SK-N-SH (cell line): ENCODE measurements around the gene RIMS4. TPM values are rescaled to one million over a fixed set of nuclear protein-coding genes. Genes with fewer than 3 reads are reported as not detected.

Source experiments
- CTCF ChIA-PET: fragments of 300-600, 350-600 bp; formaldehyde crosslinking; extraction: SDS; loops from one replicate; lab custom pipeline; 2021; lab: Yijun Ruan, JAX
- POLR2A ChIA-PET: fragments of 350-600 bp; sonication (Branson Sonifier 250); formaldehyde crosslinking; extraction: SDS; loops from one replicate; lab custom pipeline; 2020; ENCODE audit warnings: antibody characterized with exemption, inconsistent platforms; lab: Yijun Ruan, JAX
- DNase-seq: peaks from one replicate; pipeline ENCODE4 v3.0.0; 2012
- H2AFZ ChIP-seq: fragments of 200-600 bp; sonication (generic); 2 replicates; pipeline ENCODE4 v1.8.1; 2016; ENCODE audit warnings: antibody characterized with exemption, mild to moderate bottlenecking, low read depth
- H3F3A ChIP-seq: fragments of 200-600 bp; sonication (generic); replicated peaks from 2 replicates; pipeline ENCODE3; 2016; ENCODE audit warnings: antibody characterized with exemption, mild to moderate bottlenecking; ENCODE audit not compliant: insufficient read depth
- H3K27ac ChIP-seq, 2 experiments: fragments of 200-500 bp in 1 of 2; fragments of 200-600 bp in 1 of 2; sonication (Bioruptor generic) in 1 of 2; sonication (generic), shearing (Covaris generic) in 1 of 2; 2 replicates each; pipeline versions ENCODE4 v1.5.1 to v1.6.1; 2014 to 2016; ENCODE audit warnings: low read depth in 2 of 2, inconsistent platforms in 1 of 2, low read length in 1 of 2, mild to moderate bottlenecking in 1 of 2, mixed read lengths in 1 of 2
- H3K27me3 ChIP-seq: fragments of 200-600 bp; sonication (generic), shearing (Covaris generic); 2 replicates; pipeline ENCODE4 v1.6.1; 2016; ENCODE audit warnings: mixed run types; ENCODE audit not compliant: insufficient read depth
- H3K36me3 ChIP-seq, 2 experiments: fragments of 200-500 bp in 1 of 2; fragments of 200-600 bp in 1 of 2; sonication (Bioruptor generic) in 1 of 2; sonication (generic) in 1 of 2; replicated peaks in 1 of 2; 2 replicates each; pipeline versions ENCODE3 to v1.5.1; 2014 to 2016; ENCODE audit warnings: low read length in 1 of 2, mild to moderate bottlenecking in 1 of 2; ENCODE audit not compliant: insufficient read depth in 2 of 2, control insufficient read depth in 1 of 2
- H3K4me1 ChIP-seq, 2 experiments: fragments of 200-500 bp in 1 of 2; fragments of 200-600 bp in 1 of 2; sonication (Bioruptor generic) in 1 of 2; sonication (generic), shearing (Covaris generic) in 1 of 2; 2 replicates each; pipeline versions ENCODE4 v1.5.1 to v1.6.1; 2014 to 2016; ENCODE audit warnings: low read depth in 1 of 2, low read length in 1 of 2, mixed run types in 1 of 2; ENCODE audit not compliant: insufficient read depth in 2 of 2, control insufficient read depth in 1 of 2
- H3K4me2 ChIP-seq: fragments of 200-600 bp; sonication (generic), shearing (Covaris generic); 2 replicates; pipeline ENCODE4 v1.6.1; 2017; ENCODE audit warnings: mixed run types
- H3K4me3 ChIP-seq, 2 experiments: fragments of 200-500 bp in 1 of 2; fragments of 200-600 bp in 1 of 2; sonication (Bioruptor generic) in 1 of 2; sonication (generic), shearing (Covaris generic) in 1 of 2; 2 replicates each; pipeline versions ENCODE4 v1.5.1 to v1.8.1; 2014 to 2016; ENCODE audit warnings: low read depth in 2 of 2, inconsistent platforms in 1 of 2, low read length in 1 of 2, mild to moderate bottlenecking in 1 of 2, mixed read lengths in 1 of 2, moderate library complexity in 1 of 2
- H3K79me2 ChIP-seq: fragments of 200-600 bp; sonication (generic); 2 replicates; pipeline ENCODE4 v1.8.1; 2017; ENCODE audit warnings: mild to moderate bottlenecking; ENCODE audit not compliant: insufficient read depth
- H3K9ac ChIP-seq: fragments of 200-600 bp; sonication (generic); 2 replicates; pipeline ENCODE4 v1.6.1; 2017; ENCODE audit warnings: mixed run types
- H3K9me2 ChIP-seq: fragments of 200-600 bp; sonication (generic); 2 replicates; pipeline ENCODE4 v1.6.1; 2017; ENCODE audit warnings: mixed run types
- H3K9me3 ChIP-seq: fragments of 200-600 bp; sonication (generic); 2 replicates; pipeline ENCODE4 v1.6.1; 2017; ENCODE audit warnings: mixed run types, mild to moderate bottlenecking, moderate library complexity
- H4K20me1 ChIP-seq: fragments of 200-600 bp; sonication (generic); 2 replicates; pipeline ENCODE4 v1.6.1; 2017; ENCODE audit warnings: mild to moderate bottlenecking, mixed run types; ENCODE audit not compliant: insufficient read depth
- CTCF ChIP-seq: fragments of 200-600 bp; sonication (generic); IDR thresholded peaks from 2 replicates; pipeline ENCODE4 v1.6.1; 2017; ENCODE audit warnings: antibody characterized with exemption, mild to moderate bottlenecking, moderate library complexity
- FOXM1 ChIP-seq: IDR thresholded peaks from 2 replicates; pipeline ENCODE4 v1.4.0; 2012; ENCODE audit warnings: low read depth, mild to moderate bottlenecking
- GATA2 ChIP-seq: sonication (generic); formaldehyde crosslinking; IDR thresholded peaks from 2 replicates; pipeline ENCODE4 v1.5.0; 2020; ENCODE audit warnings: mild to moderate bottlenecking, missing genetic modification reagents
- NRF1 ChIP-seq: IDR thresholded peaks from 2 replicates; pipeline ENCODE4 v1.6.1; 2012; ENCODE audit warnings: low read depth, mild to moderate bottlenecking, low read length
- RAD21 ChIP-seq: IDR thresholded peaks from 2 replicates; pipeline ENCODE4 v1.6.1; 2012; ENCODE audit warnings: mild to moderate bottlenecking, low read length
- RXRA ChIP-seq: IDR thresholded peaks from 2 replicates; pipeline ENCODE4 v1.4.0; 2012; ENCODE audit warnings: low read depth, mild to moderate bottlenecking, borderline replicate concordance
- SMC3 ChIP-seq: IDR thresholded peaks from 2 replicates; pipeline ENCODE4 v1.6.1; 2012; ENCODE audit warnings: low read depth, low read length, improper control_type of control experiment
- TCF12 ChIP-seq: IDR thresholded peaks from 2 replicates; pipeline ENCODE4 v1.4.0; 2012
- TEAD4 ChIP-seq: IDR thresholded peaks from 2 replicates; pipeline ENCODE4 v1.4.0; 2012; ENCODE audit warnings: mild to moderate bottlenecking, borderline replicate concordance; ENCODE audit not compliant: insufficient read depth
- ZBTB33 ChIP-seq: IDR thresholded peaks from 2 replicates; pipeline ENCODE4 v1.4.0; 2012; ENCODE audit warnings: low read depth, borderline replicate concordance
- WGBS: methylation state at CpG from one replicate; pipeline ENCODE4 v1.1.6; 2017; ENCODE audit warnings: low lambda C conversion rate; 5-methylcytosine and 5-hydroxymethylcytosine counted together
- polyA plus RNA-seq, 3 experiments: library from polyadenylated mRNA; depleted of rRNA; stranded (reverse); fragments of >200 nt; gene quantifications; 2 replicates each; pipeline ENCODE4 v1.2.3, GENCODE V29; 2012

The RIMS4 gene
- polyA plus RNA-seq, 1 of the 3 experiments (the other 2 are of a cell fraction) = 0.13 TPM

- Histone ChIP-seq H3K27me3 (no peaks in the 10 kb centered on the region), H3K79me2 (no peaks in the 10 kb centered on the region), H3F3A (no peaks in the 10 kb centered on the region), H3K36me3 (no peaks in the 10 kb centered on the region), H3K4me3 (no peak overlapping the region), H3K4me1 (peaks cover 0 to 14% of the 10 kb centered on the region in 2 experiments; a peak in 1 of 4 replicates), H3K27ac (no peak overlapping the region), H2AFZ (no peak overlapping the region), H4K20me1 (no peaks in the 10 kb centered on the region), H3K9me2 (no peaks in the 10 kb centered on the region), H3K9me3 (no peaks in the 10 kb centered on the region), H3K4me2 (no peak overlapping the region), H3K9ac (no peak overlapping the region)
- ChIA-PET POLR2A (no interaction called here), CTCF (interaction anchor here (1.1 to 7.6 kb wide), 8 partner anchors 11 to 86 kb away, joined by 3 to 62 read pairs (median 5); partner anchors contain the start of gene KCNK15)
- TF ChIP-seq SMC3 = no peak
- no peak for TF ChIP-seq TCF12
- TF ChIP-seq ZBTB33 = no peak
- TF ChIP-seq NRF1 = no peak
- TF ChIP-seq CTCF = no peak
- 77% methylated on average over 10 of the region's 10 CpGs for WGBS
- no peak for DNase-seq
These were observed 21.5 kb downstream of the RIMS4 start for GRCh38 chr20:44788706-44789456.

GRCh38 chr20:44787299-44787698 lies 23.0 kb downstream of the RIMS4 start:
- Histone ChIP-seq H3K4me2 (no peak overlapping the region), H4K20me1 (no peaks in the 10 kb centered on the region), H3K9me2 (no peaks in the 10 kb centered on the region), H3K36me3 (no peaks in the 10 kb centered on the region), H2AFZ (no peak overlapping the region), H3K27ac (no peak overlapping the region), H3K9me3 (no peaks in the 10 kb centered on the region), H3K4me3 (no peak overlapping the region), H3K4me1 (peaks cover 0 to 12% of the 10 kb centered on the region in 2 experiments; a peak in 1 of 4 replicates), H3F3A (no peaks in the 10 kb centered on the region), H3K79me2 (no peaks in the 10 kb centered on the region), H3K27me3 (no peaks in the 10 kb centered on the region), H3K9ac (no peak overlapping the region)
- WGBS = 70% methylated on average over 7 of the region's 7 CpGs
- TF ChIP-seq FOXM1 (no peak), TCF12 (no peak), TEAD4 (no peak), ZBTB33 (no peak), SMC3 (no peak), RXRA (no peak), GATA2 (CRISPR knock-in tag) (no peak), RAD21 (no peak)
- no peak for DNase-seq
- ChIA-PET POLR2A (no interaction called here), CTCF (interaction anchor here (0.8 to 7.6 kb wide), 10 partner anchors 10 to 81 kb away, joined by 3 to 64 read pairs (median 12); partner anchors contain the start of gene KCNK15)
